HepG2 (cell line): ENCODE data around the gene SIKE1. TPM values are rescaled to one million over a fixed set of nuclear protein-coding genes. Genes with fewer than 3 reads are reported as not detected.

Source experiments
- ATM ChIP-seq: fragments of 450-650 bp; IDR thresholded peaks from 2 replicates; pipeline ENCODE4 v1.7.1; 2017; ENCODE audit warnings: mild to moderate bottlenecking, borderline replicate concordance
- EEA1 ChIP-seq: sonication (generic); formaldehyde crosslinking; IDR thresholded peaks from 2 replicates; pipeline ENCODE4 v1.5.1; 2020; ENCODE audit warnings: mild to moderate bottlenecking, missing genetic modification reagents, borderline replicate concordance
- GLMP ChIP-seq: sonication (generic); formaldehyde crosslinking; IDR thresholded peaks from 2 replicates; pipeline ENCODE4 v1.9.0; 2021; ENCODE audit warnings: missing genetic modification reagents, mild to moderate bottlenecking, borderline replicate concordance
- HMG20A ChIP-seq: IDR thresholded peaks from 2 replicates; pipeline ENCODE4 v1.6.1; 2016; ENCODE audit warnings: borderline replicate concordance
- HNF4A ChIP-seq: sonication (generic); formaldehyde crosslinking; IDR thresholded peaks from 2 replicates; pipeline ENCODE4 v1.4.0; 2020; ENCODE audit warnings: missing genetic modification reagents
- MED1 ChIP-seq: sonication (generic); formaldehyde crosslinking; IDR thresholded peaks from 2 replicates; pipeline ENCODE4 v1.4.0; 2020; ENCODE audit warnings: missing genetic modification reagents
- MIER2 ChIP-seq: IDR thresholded peaks from 2 replicates; pipeline ENCODE4 v1.6.1; 2016; ENCODE audit warnings: missing biosample characterization, missing genetic modification reagents
- PHF5A ChIP-seq: IDR thresholded peaks from one replicate; pipeline ENCODE4 v1.6.1; 2018; ENCODE audit warnings: low read depth, missing genetic modification reagents; ENCODE audit not compliant: unreplicated experiment
- PITX1 ChIP-seq: sonication (generic); formaldehyde crosslinking; IDR thresholded peaks from 2 replicates; pipeline ENCODE4 v1.5.1; 2020; ENCODE audit warnings: mild to moderate bottlenecking, missing genetic modification reagents
- POGZ ChIP-seq: sonication (generic); formaldehyde crosslinking; IDR thresholded peaks from 2 replicates; pipeline ENCODE4 v1.4.0; 2020; ENCODE audit warnings: mild to moderate bottlenecking, missing genetic modification reagents
- PRDM4 ChIP-seq: sonication (generic); formaldehyde crosslinking; IDR thresholded peaks from 2 replicates; pipeline ENCODE4 v1.9.0; 2021; ENCODE audit warnings: missing genetic modification reagents, borderline replicate concordance
- REPIN1 ChIP-seq: sonication (generic); formaldehyde crosslinking; IDR thresholded peaks from 2 replicates; pipeline ENCODE4 v1.8.0; 2022; ENCODE audit warnings: missing genetic modification reagents, low read depth, mild to moderate bottlenecking, borderline replicate concordance
- TEAD2 ChIP-seq: sonication (generic); formaldehyde crosslinking; IDR thresholded peaks from 2 replicates; pipeline ENCODE4 v1.9.0; 2021; ENCODE audit warnings: missing genetic modification reagents
- ZBTB33 ChIP-seq: sonication (generic); formaldehyde crosslinking; IDR thresholded peaks from 2 replicates; pipeline ENCODE4 v1.4.0; 2020; ENCODE audit warnings: missing genetic modification reagents
- ZBTB34 ChIP-seq: sonication (generic); formaldehyde crosslinking; IDR thresholded peaks from 2 replicates; pipeline ENCODE4 v1.8.0; 2022; ENCODE audit warnings: mild to moderate bottlenecking, missing genetic modification reagents
- ZFAT ChIP-seq: sonication (generic); formaldehyde crosslinking; conservative IDR thresholded peaks from 2 replicates; pipeline ENCODE4 v1.8.1; 2023; ENCODE audit warnings: missing genetic modification reagents, inconsistent platforms
- ZMYM2 ChIP-seq: sonication (generic); formaldehyde crosslinking; IDR thresholded peaks from 2 replicates; pipeline ENCODE4 v1.8.0; 2022; ENCODE audit warnings: mild to moderate bottlenecking, missing genetic modification reagents
- ZMYM4 ChIP-seq: sonication (generic); formaldehyde crosslinking; IDR thresholded peaks from 2 replicates; pipeline ENCODE4 v1.8.1; 2023; ENCODE audit warnings: mild to moderate bottlenecking, missing genetic modification reagents
- ZNF577 ChIP-seq: sonication (generic); formaldehyde crosslinking; IDR thresholded peaks from 2 replicates; pipeline ENCODE4 v1.4.0; 2020; ENCODE audit warnings: mild to moderate bottlenecking, low read depth, missing genetic modification reagents, borderline replicate concordance
- ZNF639 ChIP-seq: conservative IDR thresholded peaks from 2 replicates; pipeline ENCODE4 v1.6.1; 2018; ENCODE audit warnings: missing genetic modification reagents
- ZSCAN30 ChIP-seq: sonication (generic); formaldehyde crosslinking; IDR thresholded peaks from 2 replicates; pipeline ENCODE4 v1.5.0; 2020; ENCODE audit warnings: mild to moderate bottlenecking, missing genetic modification reagents
- polyA plus RNA-seq, 8 experiments: library from polyadenylated mRNA; depleted of rRNA in 3 of 8; stranded (reverse) in 7 of 8; unstranded in 1 of 8; fragments of >200 nt; fragmentation: Illumina TruSeq in 4 of 8; extraction: Trizol in 4 of 8; gene quantifications; 2 replicates each; pipeline versions ENCODE4 v1.2.1 to v1.2.3, GENCODE V29; 2011 to 2016; ENCODE audit warnings: low read depth in 4 of 8, missing spikeins in 1 of 8, mixed read lengths in 1 of 8; ENCODE audit not compliant: insufficient read depth in 1 of 8
- total RNA-seq, 5 experiments: library from RNA; depleted of rRNA; stranded (reverse); fragments of >200 nt; fragmentation: Illumina TruSeq; extraction: Trizol; gene quantifications; 2 replicates each; pipeline ENCODE4 v1.2.3, GENCODE V29; 2016; ENCODE audit warnings: low read depth in 1 of 5

The SIKE1 gene
- total and polyA plus RNA-seq, 2 of the 13 experiments (the other 11 are each of a cell fraction or from before 2014, with no cell fraction given) = 36.5 to 58.4 TPM

- TF ChIP-seq TEAD2 (no peak), MIER2 (CRISPR knock-in tag) (0 out of 2 replicates have a peak, but pooled peaks have one; percentile 20), MED1 (CRISPR knock-in tag) (0 out of 2 replicates have a peak, but pooled peaks have one; percentile 23), ZFAT (CRISPR knock-in tag) (no peak), ZBTB34 (CRISPR knock-in tag) (peak; percentile 54; the same call in 1 of the 2 replicates), ZNF577 (no peak), ZMYM4 (peak; percentile 45; the same call in 1 of the 2 replicates), EEA1 (CRISPR knock-in tag) (no peak), ZMYM2 (no peak), GLMP (CRISPR knock-in tag) (no peak), ATM (no peak), HNF4A (CRISPR knock-in tag) (peak; percentile 91), ZSCAN30 (CRISPR knock-in tag) (no peak), POGZ (CRISPR knock-in tag) (0 out of 2 replicates have a peak, but pooled peaks have one; percentile 48), PITX1 (no peak), REPIN1 (no peak), HMG20A (CRISPR knock-in tag) (0 out of 2 replicates have a peak, but pooled peaks have one; percentile 26), PHF5A (no peak), ZNF639 (no peak), ZBTB33 (CRISPR knock-in tag) (peak; percentile 74), PRDM4 (CRISPR knock-in tag) (no peak)
Observed at GRCh38 chr1:114720492-114720891, 60.0 kb downstream of the SIKE1 start (continued).
